Panc1 (cell line): ENCODE measurements around the gene TIGD7. TPM values are rescaled to one million over a fixed set of nuclear protein-coding genes. Genes with fewer than 3 reads are reported as not detected.

Experiments
- ATAC-seq: fragments of 200-7000 bp; cut with Tn5 transposase; 2 replicates; pipeline ENCODE4 v1.9.1; 2020; ENCODE audit warnings: mild to moderate bottlenecking, moderate library complexity
- BruUV-seq: library from RNA; stranded (reverse); fragments of 400-500 nt; replicated peaks from 2 replicates; lab custom pipeline; 2021; lab: Mats Ljungman, UMichigan
- CTCF ChIA-PET: fragments of 300-600 bp; sonication (Branson Sonifier 250); formaldehyde crosslinking; loops from one replicate; lab custom pipeline; 2022; ENCODE audit warnings: antibody characterized with exemption; lab: Charles Lee
- POLR2A ChIA-PET: fragments of 300-600 bp; sonication (Branson Sonifier 250); formaldehyde crosslinking; loops from one replicate; lab custom pipeline; 2022; ENCODE audit warnings: antibody characterized with exemption; lab: Charles Lee
- DNase-seq: peaks from one replicate; pipeline ENCODE4 v3.0.0-alpha.2; 2010; ENCODE audit warnings: low read depth, low spot score
- H3K27ac ChIP-seq: 2 replicates; pipeline ENCODE4 v1.5.1; 2011; ENCODE audit warnings: mild to moderate bottlenecking, low read length, inconsistent platforms
- H3K27me3 ChIP-seq: fragments of 200-500 bp; sonication (Bioruptor generic); 2 replicates; pipeline ENCODE4 v1.6.0; 2014; ENCODE audit warnings: low read length, inconsistent platforms; ENCODE audit not compliant: control insufficient read depth, insufficient read depth
- H3K36me3 ChIP-seq: fragments of 200-500 bp; sonication (Bioruptor generic); 2 replicates; pipeline ENCODE4 v1.5.1; 2014; ENCODE audit warnings: inconsistent platforms, mild to moderate bottlenecking, low read length, moderate library complexity; ENCODE audit not compliant: control insufficient read depth, insufficient read depth
- H3K4me1 ChIP-seq: 2 replicates; pipeline ENCODE4 v1.5.1; 2011; ENCODE audit warnings: inconsistent platforms, mild to moderate bottlenecking, low read length, moderate library complexity; ENCODE audit not compliant: control insufficient read depth, insufficient read depth
- H3K4me3 ChIP-seq, 2 experiments: 2 replicates each; pipeline ENCODE4 v1.5.1; 2011 to 2012; ENCODE audit warnings: low read depth in 2 of 2, low read length in 2 of 2, mild to moderate bottlenecking in 2 of 2, inconsistent platforms in 1 of 2, moderate library complexity in 1 of 2
- H3K9me3 ChIP-seq: fragments of 200-500 bp; sonication (Bioruptor generic); 2 replicates; pipeline ENCODE4 v1.5.1; 2014; ENCODE audit warnings: low read depth, mild to moderate bottlenecking, inconsistent platforms, low read length, moderate library complexity; ENCODE audit not compliant: control insufficient read depth, insufficient read depth
- POLR2AphosphoS5 ChIP-seq: IDR thresholded peaks from 2 replicates; pipeline ENCODE4 v1.6.1; 2012; ENCODE audit warnings: mild to moderate bottlenecking, low read depth, low read length, moderate library complexity
- SIN3A ChIP-seq: IDR thresholded peaks from 2 replicates; pipeline ENCODE4 v1.6.1; 2012; ENCODE audit warnings: low read depth, mild to moderate bottlenecking, low read length, moderate library complexity, borderline replicate concordance; ENCODE audit not compliant: insufficient read depth
- TCF7L2 ChIP-seq: IDR thresholded peaks from 2 replicates; pipeline ENCODE4 v1.6.1; 2011; ENCODE audit warnings: mild to moderate bottlenecking, low read depth, low read length, inconsistent platforms
- in situ Hi-C: cut with HindIII; loops from 2 replicates; pipeline ENCODE4 v1.10.0; 2016; ENCODE audit warnings: low sequenced_read_pairs, low pct_unique_long_range_greater_than_20kb
- intact Hi-C: fragments of 100-400 bp; cut with micrococcal nuclease; formaldehyde crosslinking; loops from one replicate; pipeline ENCODE4 v1.10.0; 2022; ENCODE audit not compliant: unreplicated experiment
- total RNA-seq: library from RNA; stranded (reverse); gene quantifications from one replicate; pipeline ENCODE4 v1.2.1, GENCODE V29; 2021; ENCODE audit not compliant: unreplicated experiment
- TF ChIP-seq, protein P1 (sequence below): fragments of 450-650 bp; IDR thresholded peaks from 2 replicates; pipeline ENCODE4 v1.5.1; 2017; ENCODE audit warnings: mild to moderate bottlenecking
- TF ChIP-seq, protein P2 (sequence below), 2 experiments: IDR thresholded peaks; 2 replicates each; pipeline ENCODE4 v1.6.1; 2011 to 2012; ENCODE audit warnings: low read depth in 2 of 2, control low read depth in 1 of 2, low read length in 1 of 2, mild to moderate bottlenecking in 1 of 2, moderate library complexity in 1 of 2; ENCODE audit not compliant: insufficient read depth in 1 of 2

Gene TIGD7
- total RNA-seq, 1 experiment from 2014 or later = 4.5 TPM

DNA sequence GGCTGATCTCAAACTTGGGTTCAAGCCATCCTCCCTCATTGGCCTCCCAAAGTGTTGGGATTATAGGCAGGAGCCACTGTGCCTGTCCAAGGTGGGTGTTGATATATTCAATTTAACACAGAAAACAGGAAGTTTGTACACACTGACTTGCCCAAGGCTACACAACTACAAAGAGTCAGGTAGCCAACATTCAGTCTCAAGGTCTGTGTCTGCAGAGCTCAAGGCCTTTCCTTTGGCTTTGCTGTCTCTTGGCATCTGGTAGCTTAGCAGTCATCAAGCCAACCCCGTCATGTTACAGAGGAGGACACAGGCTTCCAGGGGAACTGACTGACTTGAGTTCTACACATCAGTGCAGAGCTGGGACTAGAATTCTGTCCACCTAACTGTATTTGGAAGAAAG lies 36.9 kb downstream of the TIGD7 start:
- TF ChIP-seq TCF7L2 (no peak), SIN3A (no peak), POLR2AphosphoS5 (no peak)
- TF ChIP-seq, protein P1, sequence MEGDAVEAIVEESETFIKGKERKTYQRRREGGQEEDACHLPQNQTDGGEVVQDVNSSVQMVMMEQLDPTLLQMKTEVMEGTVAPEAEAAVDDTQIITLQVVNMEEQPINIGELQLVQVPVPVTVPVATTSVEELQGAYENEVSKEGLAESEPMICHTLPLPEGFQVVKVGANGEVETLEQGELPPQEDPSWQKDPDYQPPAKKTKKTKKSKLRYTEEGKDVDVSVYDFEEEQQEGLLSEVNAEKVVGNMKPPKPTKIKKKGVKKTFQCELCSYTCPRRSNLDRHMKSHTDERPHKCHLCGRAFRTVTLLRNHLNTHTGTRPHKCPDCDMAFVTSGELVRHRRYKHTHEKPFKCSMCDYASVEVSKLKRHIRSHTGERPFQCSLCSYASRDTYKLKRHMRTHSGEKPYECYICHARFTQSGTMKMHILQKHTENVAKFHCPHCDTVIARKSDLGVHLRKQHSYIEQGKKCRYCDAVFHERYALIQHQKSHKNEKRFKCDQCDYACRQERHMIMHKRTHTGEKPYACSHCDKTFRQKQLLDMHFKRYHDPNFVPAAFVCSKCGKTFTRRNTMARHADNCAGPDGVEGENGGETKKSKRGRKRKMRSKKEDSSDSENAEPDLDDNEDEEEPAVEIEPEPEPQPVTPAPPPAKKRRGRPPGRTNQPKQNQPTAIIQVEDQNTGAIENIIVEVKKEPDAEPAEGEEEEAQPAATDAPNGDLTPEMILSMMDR = no peak
- TF ChIP-seq, protein P2, sequence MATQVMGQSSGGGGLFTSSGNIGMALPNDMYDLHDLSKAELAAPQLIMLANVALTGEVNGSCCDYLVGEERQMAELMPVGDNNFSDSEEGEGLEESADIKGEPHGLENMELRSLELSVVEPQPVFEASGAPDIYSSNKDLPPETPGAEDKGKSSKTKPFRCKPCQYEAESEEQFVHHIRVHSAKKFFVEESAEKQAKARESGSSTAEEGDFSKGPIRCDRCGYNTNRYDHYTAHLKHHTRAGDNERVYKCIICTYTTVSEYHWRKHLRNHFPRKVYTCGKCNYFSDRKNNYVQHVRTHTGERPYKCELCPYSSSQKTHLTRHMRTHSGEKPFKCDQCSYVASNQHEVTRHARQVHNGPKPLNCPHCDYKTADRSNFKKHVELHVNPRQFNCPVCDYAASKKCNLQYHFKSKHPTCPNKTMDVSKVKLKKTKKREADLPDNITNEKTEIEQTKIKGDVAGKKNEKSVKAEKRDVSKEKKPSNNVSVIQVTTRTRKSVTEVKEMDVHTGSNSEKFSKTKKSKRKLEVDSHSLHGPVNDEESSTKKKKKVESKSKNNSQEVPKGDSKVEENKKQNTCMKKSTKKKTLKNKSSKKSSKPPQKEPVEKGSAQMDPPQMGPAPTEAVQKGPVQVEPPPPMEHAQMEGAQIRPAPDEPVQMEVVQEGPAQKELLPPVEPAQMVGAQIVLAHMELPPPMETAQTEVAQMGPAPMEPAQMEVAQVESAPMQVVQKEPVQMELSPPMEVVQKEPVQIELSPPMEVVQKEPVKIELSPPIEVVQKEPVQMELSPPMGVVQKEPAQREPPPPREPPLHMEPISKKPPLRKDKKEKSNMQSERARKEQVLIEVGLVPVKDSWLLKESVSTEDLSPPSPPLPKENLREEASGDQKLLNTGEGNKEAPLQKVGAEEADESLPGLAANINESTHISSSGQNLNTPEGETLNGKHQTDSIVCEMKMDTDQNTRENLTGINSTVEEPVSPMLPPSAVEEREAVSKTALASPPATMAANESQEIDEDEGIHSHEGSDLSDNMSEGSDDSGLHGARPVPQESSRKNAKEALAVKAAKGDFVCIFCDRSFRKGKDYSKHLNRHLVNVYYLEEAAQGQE (IDR thresholded peaks at IDR 0.05; ENCODE audit: insufficient read depth in 1 of 2, low read depth in 2 of 2, low read length in 1 of 2) = no peak
- no peaks in the 10 kb centered on the region for H3K9me3 ChIP-seq
- intact Hi-C loops (no loop called here), in situ Hi-C loops (no loop called here)
- no peak for ATAC-seq
- CTCF ChIA-PET = no interaction called here
- no peaks in the 10 kb centered on the region for H3K36me3 ChIP-seq
- POLR2A ChIA-PET = no interaction called here
- no peaks in the 10 kb centered on the region for H3K27me3 ChIP-seq
- H3K4me3 ChIP-seq = no peak overlapping the region
- H3K27ac ChIP-seq = no peak overlapping the region
- peaks cover 3% of the 10 kb centered on the region; the same call in 1 of the 2 replicates for H3K4me1 ChIP-seq
- BruUV-seq = no TSS peak
- DNase-seq = no peak

GRCh38 chr16:3266873-3267537 lies 38.2 kb downstream of the TIGD7 start:
- no peak for ATAC-seq
- CTCF ChIA-PET = interaction anchor here (0.7 to 1.0 kb wide), 4 partner anchors 10 to 246 kb away, joined by 3 to 6 read pairs (median 4); partner anchors contain the start of gene ZNF263
- intact Hi-C loops (no loop called here), in situ Hi-C loops (no loop called here)
- TF ChIP-seq, protein P1 = peak; percentile 87
- no peak for TF ChIP-seq POLR2AphosphoS5
- TF ChIP-seq, protein P2 (IDR thresholded peaks at IDR 0.05; ENCODE audit: insufficient read depth in 1 of 2, low read depth in 2 of 2, low read length in 1 of 2) = no peak
- BruUV-seq = no TSS peak
- Histone ChIP-seq H3K27ac (no peak overlapping the region), H3K9me3 (no peaks in the 10 kb centered on the region), H3K4me3 (no peak overlapping the region), H3K27me3 (no peaks in the 10 kb centered on the region), H3K36me3 (no peaks in the 10 kb centered on the region), H3K4me1 (peaks cover 8% of the 10 kb centered on the region; the same call in 1 of the 2 replicates)
- DNase-seq = peak; percentile 17
- POLR2A ChIA-PET = interaction anchor here (0.6 kb wide), 1 partner anchor 59 kb away, joined by 7 read pairs; no protein-coding TSS in a partner anchor
